Ascending aorta (tissue), 2 donors: ENCODE data around the gene RIF1. TPM values are rescaled to one million over a fixed set of nuclear protein-coding genes. Genes with fewer than 3 reads are reported as not detected.

Source experiments
- DNase-seq, 2 donors: peaks; one replicate each; pipeline ENCODE4 v3.0.0-alpha.2; 2019; ENCODE audit warnings: low spot score in 2 of 2
- H3K27ac ChIP-seq, 2 donors: fragments of 200-600 bp; sonication (generic); one replicate each; pipeline ENCODE4 v1.5.1; 2016 to 2017; ENCODE audit warnings: mild to moderate bottlenecking in 1 of 2
- H3K27me3 ChIP-seq: fragments of 200-600 bp; sonication (generic); one replicate; pipeline ENCODE4 v1.5.1; 2017
- H3K36me3 ChIP-seq, 2 donors: fragments of 200-600 bp; sonication (generic); one replicate each; pipeline ENCODE4 v1.5.1; 2016
- H3K4me1 ChIP-seq, 2 donors: fragments of 200-600 bp; sonication (generic); one replicate each; pipeline ENCODE4 v1.5.1; 2016 to 2017; ENCODE audit warnings: mild to moderate bottlenecking in 1 of 2
- H3K4me3 ChIP-seq, 2 donors: fragments of 200-600 bp; sonication (generic); one replicate each; pipeline ENCODE4 v1.5.1; 2016 to 2017; ENCODE audit warnings: mild to moderate bottlenecking in 1 of 2
- H3K9me3 ChIP-seq, 2 donors: fragments of 200-600 bp; sonication (generic); one replicate each; pipeline ENCODE4 v1.5.1; 2016
- intact Hi-C: fragments of 100-400 bp; cut with DNase I; formaldehyde crosslinking; loops from one replicate; pipeline ENCODE4 v1.15.1; 2023
- total RNA-seq: library from RNA; depleted of rRNA; stranded (reverse); fragments of >200 nt; gene quantifications from one replicate; pipeline ENCODE4 v1.1.0, GENCODE V29; 2016
- TF ChIP-seq, protein P1 (sequence below), 3 experiments: fragments of 200-600 bp in 2 of 3; fragments of 450-650 bp in 1 of 3; sonication (generic) in 2 of 3; IDR thresholded peaks; one replicate each; pipeline ENCODE4 v1.5.1; 2016 to 2019; ENCODE audit warnings: antibody characterized with exemption in 3 of 3, mild to moderate bottlenecking in 1 of 3, moderate library complexity in 1 of 3

RIF1 gene
- total RNA-seq, 1 donor from 2014 or later = 10.7 TPM

DNA sequence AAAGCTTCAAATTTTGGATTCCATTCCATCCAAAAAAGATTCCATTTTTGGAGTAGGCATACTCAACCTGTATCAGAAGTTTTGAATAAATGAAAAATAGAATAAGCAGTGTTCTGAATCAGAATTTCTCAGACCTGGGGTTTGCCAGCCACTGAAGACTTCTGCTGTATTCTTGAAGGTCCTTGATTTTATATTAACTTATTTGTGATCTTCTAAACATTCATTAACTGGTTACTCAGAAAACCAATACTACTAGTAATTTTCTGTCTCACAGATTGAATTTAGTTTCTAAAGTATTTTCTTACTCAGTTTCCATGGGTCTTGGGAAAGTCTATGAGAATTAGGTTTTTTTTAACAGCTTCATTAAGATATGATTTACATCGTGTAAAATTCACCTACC is 60.9 kb downstream of the RIF1 start:
- TF ChIP-seq, protein P1, sequence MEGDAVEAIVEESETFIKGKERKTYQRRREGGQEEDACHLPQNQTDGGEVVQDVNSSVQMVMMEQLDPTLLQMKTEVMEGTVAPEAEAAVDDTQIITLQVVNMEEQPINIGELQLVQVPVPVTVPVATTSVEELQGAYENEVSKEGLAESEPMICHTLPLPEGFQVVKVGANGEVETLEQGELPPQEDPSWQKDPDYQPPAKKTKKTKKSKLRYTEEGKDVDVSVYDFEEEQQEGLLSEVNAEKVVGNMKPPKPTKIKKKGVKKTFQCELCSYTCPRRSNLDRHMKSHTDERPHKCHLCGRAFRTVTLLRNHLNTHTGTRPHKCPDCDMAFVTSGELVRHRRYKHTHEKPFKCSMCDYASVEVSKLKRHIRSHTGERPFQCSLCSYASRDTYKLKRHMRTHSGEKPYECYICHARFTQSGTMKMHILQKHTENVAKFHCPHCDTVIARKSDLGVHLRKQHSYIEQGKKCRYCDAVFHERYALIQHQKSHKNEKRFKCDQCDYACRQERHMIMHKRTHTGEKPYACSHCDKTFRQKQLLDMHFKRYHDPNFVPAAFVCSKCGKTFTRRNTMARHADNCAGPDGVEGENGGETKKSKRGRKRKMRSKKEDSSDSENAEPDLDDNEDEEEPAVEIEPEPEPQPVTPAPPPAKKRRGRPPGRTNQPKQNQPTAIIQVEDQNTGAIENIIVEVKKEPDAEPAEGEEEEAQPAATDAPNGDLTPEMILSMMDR (IDR thresholded peaks at IDR 0.05) = no peak
- Histone ChIP-seq H3K27ac (no peak overlapping the region), H3K4me3 (no peak overlapping the region), H3K27me3 (no peaks in the 10 kb centered on the region), H3K4me1 (no peaks in the 10 kb centered on the region), H3K36me3 (peaks cover 41 to 72% of the 10 kb centered on the region in 2 donors), H3K9me3 (no peaks in the 10 kb centered on the region)
- DNase-seq = no peak
- intact Hi-C loops = no loop called here

DNA sequence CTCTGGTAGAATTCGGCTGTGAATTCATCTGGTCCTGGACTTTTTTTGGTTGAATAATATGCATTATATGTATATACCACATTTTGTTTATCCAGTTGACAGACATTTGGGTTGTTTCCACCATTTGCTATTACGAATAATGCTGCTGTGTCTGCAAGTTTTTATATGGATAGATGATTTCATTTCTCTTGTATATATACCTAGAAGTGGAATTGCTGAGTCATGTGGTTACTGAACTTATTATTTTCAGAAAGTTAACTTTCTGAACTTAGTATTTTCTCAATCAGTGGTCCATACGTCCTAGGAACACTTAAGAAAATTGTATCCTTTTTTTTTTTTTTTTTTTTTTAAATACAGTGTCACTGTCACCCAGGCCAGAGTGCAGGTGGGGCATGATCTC is 63.3 kb downstream of the RIF1 start:
- Histone ChIP-seq H3K9me3 (no peaks in the 10 kb centered on the region), H3K27ac (no peak overlapping the region), H3K27me3 (no peaks in the 10 kb centered on the region), H3K36me3 (peaks cover 35 to 54% of the 10 kb centered on the region in 2 donors), H3K4me1 (no peaks in the 10 kb centered on the region), H3K4me3 (no peak overlapping the region)
- TF ChIP-seq, protein P1 (IDR thresholded peaks at IDR 0.05) = no peak
- no peak for DNase-seq
- intact Hi-C loops = no loop called here

DNA sequence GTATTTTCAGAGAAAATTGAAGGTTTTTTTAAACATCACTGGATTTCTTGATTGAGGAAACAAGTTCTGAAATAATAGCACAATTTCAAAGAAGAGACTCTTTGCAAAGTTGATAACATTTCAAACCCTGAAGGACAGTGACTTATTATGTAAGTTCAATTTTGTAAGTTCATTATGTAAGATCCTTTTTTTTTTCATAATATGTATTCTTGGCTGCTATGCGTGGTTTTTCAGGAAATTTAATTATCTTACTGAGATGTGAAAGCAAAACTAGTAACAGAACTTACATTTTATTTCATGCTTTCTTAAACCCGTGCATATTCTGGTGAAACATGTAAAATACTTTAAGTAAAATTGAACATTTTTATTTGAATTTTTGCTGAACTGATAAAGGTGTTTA is 65.4 kb downstream of the RIF1 start:
- Histone ChIP-seq H3K27ac (no peak overlapping the region), H3K4me3 (no peak overlapping the region), H3K36me3 (peaks cover 14 to 33% of the 10 kb centered on the region in 2 donors), H3K9me3 (no peaks in the 10 kb centered on the region), H3K27me3 (no peaks in the 10 kb centered on the region), H3K4me1 (no peaks in the 10 kb centered on the region)
- TF ChIP-seq, protein P1 (IDR thresholded peaks at IDR 0.05) = no peak
- no peak for DNase-seq
- intact Hi-C loops = no loop called here

DNA sequence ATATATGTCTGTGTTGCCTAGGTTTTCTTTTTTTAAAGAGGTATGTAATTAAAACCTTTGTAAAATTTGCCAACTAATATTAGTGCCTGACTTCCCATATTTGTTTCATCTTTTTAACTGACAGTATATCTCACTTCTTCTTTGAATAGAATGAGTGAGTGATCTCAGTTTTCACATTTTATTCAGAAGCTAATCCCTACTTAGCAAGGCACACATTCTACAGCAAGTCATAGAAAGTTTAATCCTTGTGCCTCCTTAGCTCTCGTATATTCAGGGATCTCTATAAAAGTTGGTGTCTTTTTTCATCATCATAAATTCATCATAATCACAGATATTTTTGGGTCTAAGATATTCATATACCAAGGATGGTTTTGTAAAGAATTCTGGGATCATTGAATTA is 66.6 kb downstream of the RIF1 start:
- TF ChIP-seq, protein P1 (IDR thresholded peaks at IDR 0.05) = no peak
- Histone ChIP-seq H3K27ac (no peak overlapping the region), H3K27me3 (no peaks in the 10 kb centered on the region), H3K4me1 (no peaks in the 10 kb centered on the region), H3K4me3 (no peak overlapping the region), H3K9me3 (no peaks in the 10 kb centered on the region), H3K36me3 (peaks cover 11 to 21% of the 10 kb centered on the region in 2 donors)
- intact Hi-C loops = no loop called here
- no peak for DNase-seq

DNA sequence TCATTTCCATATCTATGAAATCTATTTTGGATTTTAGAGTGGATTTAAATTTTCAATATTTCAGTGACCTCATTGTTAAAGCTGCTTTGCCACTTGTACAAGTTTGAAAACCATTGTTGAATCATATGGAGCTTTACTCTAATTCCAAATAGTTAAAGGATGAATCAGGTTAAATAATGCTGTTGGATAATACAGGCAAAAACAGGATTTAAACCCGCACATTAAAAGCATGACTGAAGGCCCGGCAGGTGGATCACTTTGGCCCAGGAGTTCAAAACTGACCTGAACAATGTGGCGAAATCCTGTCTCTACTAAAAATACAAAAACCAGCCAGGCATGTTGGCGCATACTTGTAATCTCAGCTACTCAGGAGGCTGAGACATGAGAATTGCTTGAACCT is 68.3 kb downstream of the RIF1 start:
- Histone ChIP-seq H3K9me3 (no peaks in the 10 kb centered on the region), H3K36me3 (peaks cover 11 to 16% of the 10 kb centered on the region in 2 donors), H3K4me1 (no peaks in the 10 kb centered on the region), H3K4me3 (no peak overlapping the region), H3K27ac (no peak overlapping the region), H3K27me3 (no peaks in the 10 kb centered on the region)
- intact Hi-C loops = no loop called here
- TF ChIP-seq, protein P1 (IDR thresholded peaks at IDR 0.05) = no peak
- no peak for DNase-seq

DNA sequence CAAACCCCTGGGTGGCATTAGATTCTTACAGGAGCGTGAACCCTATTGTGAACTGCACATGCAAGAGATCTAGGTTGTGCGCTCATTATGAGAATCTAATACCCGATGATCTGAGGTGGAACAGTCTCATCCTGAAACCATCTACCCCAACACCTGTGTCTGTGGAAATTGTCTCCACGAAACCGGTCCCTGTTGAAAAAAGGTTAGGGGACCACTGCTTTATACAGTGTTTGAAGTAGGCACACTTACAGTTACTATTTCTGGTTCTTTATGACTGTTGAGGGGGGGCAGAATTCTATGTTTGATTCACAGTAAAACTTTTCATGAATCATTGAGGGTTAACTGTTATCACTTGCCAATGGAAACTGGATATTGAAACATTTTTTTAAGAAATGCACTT is 72.0 kb downstream of the RIF1 start:
- no peak overlapping the region for H3K4me3 ChIP-seq
- H3K9me3 ChIP-seq = no peaks in the 10 kb centered on the region
- no peak overlapping the region for H3K27ac ChIP-seq
- H3K27me3 ChIP-seq = no peaks in the 10 kb centered on the region
- TF ChIP-seq, protein P1 (IDR thresholded peaks at IDR 0.05) = no peak
- no peaks in the 10 kb centered on the region for H3K4me1 ChIP-seq
- intact Hi-C loops = no loop called here
- H3K36me3 ChIP-seq = peaks cover 18 to 27% of the 10 kb centered on the region in 2 donors
- no peak for DNase-seq
